ENCODE measurements around the gene ELAVL3.
A peak's percentile ranks its signal among the peaks of the same experiment; 100 is the strongest.
"Not testable (repeated sequence)": the region's sequence is repeated elsewhere in the genome, so short reads cannot be mapped to it uniquely, and the experiment has no call there.

The ELAVL3 gene

DNA sequence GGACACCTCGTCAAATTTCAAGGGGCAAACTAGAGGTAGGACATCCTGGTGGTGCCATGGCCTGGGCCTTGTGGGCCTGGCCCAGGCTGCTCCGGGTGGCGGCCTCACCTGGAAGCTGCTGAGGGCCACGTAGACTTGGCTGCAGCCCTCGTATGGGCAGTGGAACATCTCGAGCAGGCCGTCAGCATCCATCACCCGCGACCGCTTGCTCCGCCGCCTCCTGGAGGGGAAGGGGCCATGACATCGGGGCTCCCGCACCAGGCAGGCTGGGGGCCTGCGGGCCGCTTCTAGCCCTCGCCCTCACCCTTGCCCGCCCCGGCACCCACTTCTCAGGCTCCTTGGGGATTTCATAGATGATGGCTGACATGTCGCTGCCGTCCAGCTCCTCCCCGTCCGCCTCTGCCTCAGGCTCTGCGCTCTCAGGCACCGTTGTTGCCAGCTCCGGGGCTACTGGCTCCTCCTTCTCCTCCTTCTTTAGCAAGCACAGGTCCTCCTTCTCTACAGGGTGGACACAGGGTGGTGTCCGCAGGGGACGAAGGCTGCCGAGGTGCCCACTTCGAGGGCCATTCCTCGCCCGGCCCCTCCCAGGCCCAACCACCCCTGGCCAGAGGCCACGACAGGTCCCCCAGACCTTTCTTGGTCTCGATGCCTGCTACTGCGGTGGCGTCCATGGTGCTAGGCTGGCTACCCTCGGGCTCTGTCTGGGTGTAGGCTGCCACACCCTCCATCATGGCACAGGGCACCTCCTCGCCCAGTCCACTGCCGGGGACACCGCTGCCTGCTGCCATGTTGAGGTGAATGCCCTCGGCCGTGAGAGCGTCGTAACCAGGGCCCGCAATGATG is 6.0 kb upstream of the ELAVL3 start:
- no peak for DNase-seq

DNA sequence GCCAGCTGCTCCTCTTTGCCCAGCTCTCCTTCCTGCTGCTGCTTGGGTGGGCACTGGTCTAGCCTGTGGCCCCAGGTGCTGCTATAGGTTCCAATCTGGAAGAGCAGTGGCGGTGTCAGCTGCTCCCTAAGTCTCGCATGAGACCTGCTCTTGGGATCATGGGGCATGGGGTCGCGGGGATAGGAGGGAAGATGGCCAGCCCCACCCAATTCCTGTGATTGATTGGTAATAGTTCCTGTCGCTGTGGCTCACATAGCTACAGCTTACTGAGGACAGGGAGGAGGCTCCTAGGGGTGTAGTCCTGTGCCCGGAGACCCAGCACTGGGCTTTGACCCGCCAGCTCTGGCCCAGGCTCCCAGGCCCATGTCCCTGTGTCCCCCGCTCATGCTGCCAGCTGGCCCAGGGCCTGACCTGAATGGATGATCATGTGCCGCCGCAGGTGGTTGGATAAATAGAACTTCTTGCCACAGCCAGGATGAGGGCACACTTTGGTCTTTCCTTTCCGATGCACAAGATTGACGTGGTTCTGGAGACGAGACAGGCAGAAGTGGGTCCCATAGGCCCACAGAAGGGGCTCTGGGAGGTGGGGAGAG is 4.5 kb upstream of the ELAVL3 start:
- no peak for DNase-seq

DNA sequence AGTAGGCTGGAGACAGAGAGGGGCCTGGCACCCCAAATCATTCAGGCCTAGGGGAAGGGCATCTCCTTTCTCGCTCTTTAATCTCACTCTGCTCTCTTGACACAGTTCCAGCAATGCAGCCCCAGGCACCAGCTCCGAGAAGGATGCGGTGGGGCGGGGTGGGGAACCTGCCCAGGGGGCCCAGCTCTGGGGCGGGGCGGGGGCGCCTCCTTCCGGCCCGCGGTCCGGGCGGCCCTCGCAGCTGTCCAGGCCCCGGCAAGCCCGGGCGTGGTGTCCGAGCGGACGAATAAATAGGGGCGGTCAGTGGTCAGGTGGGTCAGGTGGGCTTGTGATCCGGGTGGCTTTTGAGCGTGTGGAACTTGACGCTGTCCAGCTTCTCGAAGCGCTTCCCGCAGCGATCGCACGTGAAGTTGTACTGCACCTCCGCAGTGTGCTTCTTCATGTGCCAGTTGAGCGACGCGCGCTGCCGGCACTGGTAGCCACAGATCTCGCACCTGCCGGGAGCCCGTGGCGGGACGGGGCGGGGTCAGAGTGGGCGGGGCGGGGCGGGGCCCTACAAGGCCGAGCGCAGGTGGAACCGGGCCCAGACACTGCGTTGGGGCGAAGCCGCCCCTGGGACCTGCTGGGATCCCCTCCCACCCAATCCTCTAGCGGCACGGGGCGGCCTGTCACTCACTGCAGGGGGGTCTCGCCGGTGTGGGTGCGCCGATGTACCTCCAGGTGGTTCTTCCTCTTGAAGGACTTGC is 2.7 kb upstream of the ELAVL3 start:
- DNase-seq = no peak

DNA sequence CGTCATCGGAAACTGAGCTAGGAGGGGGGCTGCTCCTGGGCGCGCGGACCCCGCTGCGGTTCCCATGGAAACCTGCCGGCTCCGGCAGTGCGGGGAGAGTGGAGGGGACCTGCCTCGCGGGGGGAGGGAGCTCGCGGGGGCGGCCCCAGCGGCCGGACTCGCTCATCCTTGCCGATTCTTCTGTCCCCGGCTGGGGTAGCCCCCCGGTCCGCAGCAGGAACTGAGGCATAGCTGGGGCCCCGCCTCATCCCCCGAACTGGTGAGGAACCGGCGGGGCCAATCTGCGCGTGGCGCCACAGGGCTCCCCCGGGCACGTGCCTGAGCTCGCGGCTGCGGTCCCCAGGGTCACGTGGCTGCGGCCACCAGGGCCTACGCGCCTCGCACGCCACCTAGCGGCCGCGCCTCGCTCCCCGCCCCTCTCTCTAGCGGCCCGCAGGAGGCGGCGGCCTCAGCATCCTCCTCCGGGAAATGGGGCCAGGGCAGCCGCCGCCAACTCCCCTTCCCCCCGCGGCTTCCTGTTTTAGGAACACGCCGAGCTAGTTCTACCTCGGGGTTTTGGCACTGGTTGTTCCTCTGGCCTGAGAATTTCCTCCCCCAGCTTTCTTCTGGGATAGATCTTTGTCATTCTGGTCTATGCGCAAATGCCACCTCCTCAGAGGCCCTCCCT is 1.7 kb upstream of the ELAVL3 start:
- DNase-seq = peak; percentile 83

DNA sequence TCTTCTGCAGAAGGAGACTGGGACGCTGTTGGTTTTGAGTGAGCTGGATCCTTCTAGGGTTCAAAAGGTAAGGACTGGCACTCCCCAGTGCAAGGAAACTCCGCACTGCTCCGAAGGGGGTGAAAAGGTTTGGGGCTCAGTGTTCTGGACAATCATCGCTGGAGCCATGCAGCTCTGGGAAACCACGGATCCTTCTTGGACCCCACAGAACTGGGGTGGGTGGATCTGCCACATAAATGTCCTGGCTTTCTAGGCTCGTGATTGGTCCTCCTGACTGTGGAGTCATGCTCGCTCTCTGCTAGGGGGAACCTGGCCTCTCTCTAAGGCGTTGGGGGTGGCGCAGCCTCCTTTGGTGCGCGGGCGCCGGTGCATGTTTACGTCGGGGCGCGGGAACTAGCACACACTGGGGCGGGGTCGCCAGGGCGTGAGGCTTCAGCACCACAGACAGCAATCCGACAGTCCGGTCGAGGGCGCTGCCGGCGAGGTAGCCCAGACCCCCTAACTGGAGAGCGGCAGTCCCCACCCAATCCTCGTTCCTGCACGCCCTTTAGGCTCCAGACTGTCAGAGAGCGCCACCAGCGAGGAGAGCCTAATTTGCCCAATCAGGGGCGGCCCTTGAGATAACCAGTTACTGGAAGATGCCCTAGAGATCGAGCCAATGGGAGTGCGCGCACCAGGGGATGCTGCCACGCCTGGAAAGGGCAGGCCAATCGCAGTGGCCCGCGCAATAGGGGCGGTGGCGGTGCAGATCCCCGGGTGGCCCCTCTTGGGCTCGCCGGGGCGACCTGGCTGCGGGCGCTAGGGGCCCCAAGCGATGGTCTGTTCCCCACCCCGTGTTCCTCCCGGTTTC is 913 bp upstream of the ELAVL3 start:
- DNase-seq = peak; percentile 98

DNA sequence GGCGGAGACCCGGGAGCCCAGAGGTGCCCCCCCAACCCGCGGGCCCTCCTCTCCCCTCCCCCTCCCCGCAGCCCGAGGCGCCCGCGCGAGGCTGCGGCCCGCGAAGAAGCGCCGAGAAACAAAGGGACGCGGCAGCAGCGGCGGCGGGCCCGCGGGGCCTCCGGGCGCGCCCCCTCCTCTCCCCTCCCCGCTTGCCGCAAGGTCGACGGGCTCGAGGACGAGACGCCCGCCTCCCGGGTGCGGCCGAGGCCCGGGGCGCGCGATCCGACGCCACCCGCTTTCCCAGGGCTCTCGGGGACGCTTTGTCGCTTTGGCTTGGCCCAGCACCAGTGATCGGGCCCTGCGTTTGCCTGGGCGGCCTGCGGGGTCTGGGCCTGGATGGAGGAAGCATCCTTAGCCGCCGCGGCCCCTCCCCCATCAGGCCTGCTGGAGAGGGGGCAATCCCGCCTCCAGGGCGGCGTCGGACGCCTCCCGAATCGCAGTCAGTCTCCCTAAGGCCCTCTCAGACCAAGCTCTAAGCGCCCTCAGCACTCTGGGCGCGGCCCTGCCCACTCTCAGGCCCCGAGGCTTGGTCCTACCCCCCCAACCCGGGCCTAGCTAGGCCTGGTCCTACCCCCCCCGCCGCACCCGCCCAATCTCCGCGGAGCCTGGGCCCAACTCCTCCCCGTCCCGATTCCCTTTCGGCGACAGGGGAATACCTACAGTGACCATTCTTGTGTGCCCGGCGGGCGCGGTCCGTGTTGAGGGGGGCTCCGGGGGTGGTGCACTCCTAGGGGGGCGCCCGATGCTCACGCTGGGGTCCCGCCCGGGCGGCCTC is 740 bp downstream of the ELAVL3 start:
- peak; percentile 21 for DNase-seq

DNA sequence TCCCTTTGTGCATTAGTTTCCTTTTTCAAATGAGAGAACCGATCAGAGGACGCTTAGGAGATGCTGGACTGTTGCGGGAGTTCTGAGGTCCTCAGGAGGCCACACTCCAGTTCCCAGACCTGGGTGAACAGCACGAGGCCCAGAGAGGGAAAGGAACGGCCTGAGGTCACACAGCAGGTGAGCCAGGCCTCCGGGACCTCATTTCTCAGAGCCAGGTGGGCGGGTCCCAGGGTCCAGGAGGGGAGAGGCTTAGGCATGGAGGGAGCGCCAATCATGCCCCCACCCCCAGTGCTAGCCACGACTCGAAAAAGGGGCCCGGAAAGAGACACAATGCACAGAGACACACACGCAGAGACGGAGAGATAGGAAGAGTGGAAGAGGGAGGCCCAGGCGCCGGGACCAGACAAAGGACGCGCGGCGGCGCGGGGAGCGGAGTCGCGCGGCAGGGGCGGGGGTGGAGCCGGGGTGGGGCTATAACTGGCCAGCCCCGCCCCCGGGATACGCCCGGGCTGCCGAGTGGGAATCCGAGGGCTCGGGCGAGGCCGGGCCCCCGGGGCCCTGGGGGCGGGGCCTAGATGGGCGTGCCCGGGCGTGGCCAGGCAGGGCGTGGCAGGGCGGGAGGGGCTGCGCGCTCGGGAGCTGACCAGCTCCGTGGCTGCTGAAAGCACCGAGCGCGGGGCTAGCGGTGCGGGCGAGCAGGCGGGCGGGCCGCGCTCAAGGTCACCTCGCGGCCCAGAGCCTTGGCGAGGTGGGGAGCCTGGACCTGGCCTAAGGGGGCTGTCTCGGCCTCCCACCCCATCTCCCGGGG is 1.6 kb downstream of the ELAVL3 start:
- DNase-seq = peak; percentile 64

DNA sequence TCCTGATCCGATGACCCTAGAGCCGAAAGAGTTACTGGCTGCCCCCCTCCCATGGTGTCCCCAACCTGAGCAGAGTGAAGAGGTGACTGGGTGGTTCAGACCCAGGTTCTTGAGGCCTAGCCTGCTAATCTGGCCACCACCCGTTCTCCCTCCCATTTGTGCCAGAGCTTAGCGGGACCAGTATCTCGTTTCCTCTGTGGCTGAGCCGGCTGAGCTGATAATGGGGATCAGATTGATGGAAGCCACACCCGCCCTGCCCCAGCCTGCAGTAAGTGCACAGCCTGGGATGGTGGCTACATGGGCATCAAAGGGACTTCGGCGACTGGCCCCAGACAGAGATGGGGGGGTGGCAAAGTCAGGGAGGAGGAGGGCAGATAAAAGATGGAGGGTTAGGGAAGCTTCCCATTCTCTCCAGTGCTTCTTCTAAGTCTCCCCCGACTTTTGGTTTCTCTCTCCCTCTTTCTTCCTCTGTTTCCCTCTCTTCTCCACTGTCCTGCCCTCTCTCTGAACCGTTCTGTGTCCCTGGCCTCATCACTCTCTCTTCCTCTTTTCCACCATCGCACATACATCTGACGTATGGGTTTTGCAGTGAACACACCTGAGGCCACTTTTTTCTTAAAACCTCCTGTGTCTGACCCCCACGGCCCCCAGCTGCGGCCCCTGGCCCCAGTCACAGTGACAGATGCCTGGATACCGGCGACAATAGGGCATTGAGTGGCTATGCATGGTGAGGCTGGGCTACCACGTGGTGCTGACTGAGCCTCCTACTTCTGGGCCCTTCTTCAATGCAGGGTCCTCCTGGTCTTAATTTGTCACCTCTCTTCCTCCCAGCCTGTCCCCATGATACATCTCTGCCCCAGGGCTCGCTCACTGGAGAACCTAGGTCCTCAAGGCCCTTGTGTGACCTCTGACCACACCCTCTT is 2.4 kb downstream of the ELAVL3 start:
- no peak for DNase-seq

DNA sequence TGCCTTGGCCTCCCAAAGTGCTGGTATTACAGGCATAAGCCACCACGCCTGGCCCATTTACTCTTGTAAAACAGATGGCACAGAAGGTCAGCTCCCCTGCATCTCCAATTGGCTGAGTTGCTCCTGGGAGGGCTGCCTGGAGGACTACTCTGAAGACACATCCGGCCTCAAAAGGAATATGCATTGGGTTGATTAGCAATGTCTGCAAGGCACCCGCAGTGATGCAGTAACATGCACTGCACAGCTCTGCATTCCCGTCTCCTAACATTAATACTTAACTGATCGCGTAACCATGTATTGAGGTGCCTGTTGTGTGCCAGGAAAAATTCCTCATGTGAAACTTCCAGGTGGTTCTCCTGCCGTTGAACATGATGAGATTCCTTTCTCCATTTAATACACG is 5.0 kb downstream of the ELAVL3 start:
- DNase-seq = no peak

DNA sequence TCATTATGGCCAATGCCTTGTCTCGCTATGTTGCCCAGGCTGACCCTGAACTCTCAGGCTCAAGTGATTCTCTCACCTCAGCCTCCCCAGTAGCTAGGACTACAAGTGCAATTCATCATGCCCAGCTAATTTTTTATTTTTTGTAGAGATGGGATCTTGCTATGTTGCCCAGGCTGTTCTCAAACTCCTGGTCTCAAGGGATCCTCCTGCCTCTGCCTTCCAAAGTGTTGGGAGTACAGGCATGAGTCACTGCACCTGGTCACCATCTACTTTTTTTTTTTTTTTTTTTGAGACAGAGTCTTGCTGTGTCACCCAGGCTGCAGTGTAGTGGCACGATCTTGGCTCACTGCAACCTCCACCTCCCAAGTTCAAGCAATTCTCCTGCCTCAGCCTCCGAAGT is 5.5 kb downstream of the ELAVL3 start:
- DNase-seq = not testable (repeated sequence)

DNA sequence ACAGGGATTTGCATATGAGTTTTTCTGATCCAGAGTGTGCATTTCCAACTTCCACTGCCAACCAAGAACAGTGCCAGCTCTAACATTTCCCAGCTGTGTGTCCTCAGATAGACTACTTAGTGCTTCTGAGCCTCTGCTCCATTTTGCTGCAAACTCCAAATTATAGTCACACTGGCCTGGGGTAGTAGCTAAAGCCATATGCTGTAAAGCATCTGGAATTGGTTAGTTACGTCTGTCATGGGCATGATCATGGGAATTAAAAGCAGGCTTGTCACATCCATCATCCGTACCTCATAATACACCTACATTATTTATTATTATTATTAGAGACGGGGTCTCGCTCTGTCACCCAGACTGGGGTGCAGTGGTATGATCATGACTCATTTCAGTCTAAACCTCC is 7.1 kb downstream of the ELAVL3 start:
- no peak for DNase-seq

DNA sequence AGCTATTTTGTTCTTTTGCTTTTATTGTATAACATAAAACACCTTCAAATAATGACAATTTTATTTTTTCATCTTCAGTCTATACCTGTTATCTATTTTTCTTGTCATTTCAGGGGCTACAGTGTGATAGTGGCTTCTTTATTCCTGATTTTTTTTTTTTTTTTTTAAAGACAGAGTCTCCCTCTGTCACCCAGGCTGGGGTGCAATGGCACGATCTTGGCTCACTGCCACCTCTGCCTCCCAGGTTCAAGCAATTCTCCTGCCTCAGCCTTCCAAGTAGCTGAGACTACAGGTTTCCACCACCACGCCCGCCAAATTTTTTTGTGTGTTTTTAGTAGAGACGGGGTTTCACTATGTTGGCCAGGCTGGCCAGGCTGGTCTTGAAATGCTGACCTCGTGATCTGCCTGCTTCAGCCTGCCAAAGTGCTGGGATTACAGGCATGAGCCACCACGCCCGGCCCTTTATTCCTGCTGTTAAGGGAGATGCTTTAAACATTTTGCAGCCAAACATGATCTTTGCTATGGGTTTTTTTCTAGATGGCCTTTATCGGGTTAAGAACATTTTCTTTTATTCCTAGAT is 12.5 kb downstream of the ELAVL3 start:
- not testable (repeated sequence) for DNase-seq

DNA sequence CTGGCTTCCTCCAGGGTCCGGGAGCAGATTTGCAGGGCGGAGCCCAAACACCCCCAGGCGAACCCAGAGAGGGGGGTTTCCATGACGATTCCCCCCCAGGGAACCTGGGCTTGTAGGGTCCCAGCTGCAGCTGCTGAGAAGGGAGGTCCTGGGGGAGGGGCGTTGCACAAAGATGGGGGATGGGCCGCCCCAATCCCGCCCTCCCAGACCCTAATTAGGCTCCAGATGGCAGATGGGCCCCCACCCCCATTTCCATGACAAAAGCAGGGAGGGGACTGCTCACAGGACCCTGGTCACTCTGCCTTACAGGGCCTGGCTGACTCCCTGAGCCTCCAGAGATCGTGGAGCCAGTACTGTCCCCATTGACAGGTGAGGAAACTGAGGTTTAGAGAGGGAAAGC is 15.2 kb downstream of the ELAVL3 start:
- DNase-seq = no peak

DNA sequence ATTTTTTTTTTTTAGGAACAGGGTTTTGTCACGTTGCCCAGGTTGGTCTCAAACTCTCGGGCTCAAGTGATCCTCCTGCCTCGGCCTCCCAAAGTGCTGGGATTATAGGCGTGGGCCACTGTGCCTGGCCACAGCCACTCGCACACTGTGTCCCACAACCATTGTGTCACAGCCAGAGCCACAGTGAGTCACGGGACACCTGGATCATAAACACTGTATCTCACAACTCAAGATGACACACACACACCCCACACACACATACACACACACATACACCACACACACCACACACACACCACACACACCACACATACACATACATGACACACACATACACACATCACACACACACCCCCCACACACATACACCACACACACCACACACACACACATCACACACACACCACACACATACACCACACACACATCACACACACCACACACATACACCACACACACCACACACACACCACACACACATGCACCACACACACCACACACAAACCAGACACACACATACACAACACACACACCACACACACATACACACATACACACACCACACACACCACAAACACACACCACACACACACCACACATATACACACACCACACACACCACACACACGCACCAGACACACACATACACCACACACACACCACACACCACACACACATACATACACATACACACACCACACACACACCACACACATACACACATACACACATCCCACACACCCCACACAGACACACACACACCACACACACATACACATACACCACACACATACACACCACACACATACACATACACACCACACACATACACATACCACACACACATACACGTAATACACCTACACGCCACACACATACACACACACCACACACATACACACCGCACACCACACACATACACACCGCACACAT is 16.2 kb downstream of the ELAVL3 start:
- DNase-seq = no peak

DNA sequence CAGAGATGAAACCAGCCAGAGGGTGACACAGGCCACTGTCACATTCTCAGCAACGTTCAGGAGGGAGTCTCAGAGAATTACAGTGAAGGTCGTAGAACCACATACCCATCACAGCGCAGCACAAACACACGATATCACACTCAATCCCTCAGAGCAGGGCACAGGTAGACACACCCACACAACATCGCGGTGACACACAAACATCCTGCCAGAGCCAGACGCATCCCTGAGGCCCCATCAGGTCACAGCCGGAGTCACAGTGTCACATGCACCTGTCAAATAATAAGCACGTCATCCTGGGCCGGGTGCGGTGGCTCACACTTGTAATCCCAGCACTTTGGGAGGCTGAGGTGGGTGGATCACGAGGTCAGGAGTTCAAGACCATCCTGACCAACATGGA is 17.5 kb downstream of the ELAVL3 start:
- no peak for DNase-seq

DNA sequence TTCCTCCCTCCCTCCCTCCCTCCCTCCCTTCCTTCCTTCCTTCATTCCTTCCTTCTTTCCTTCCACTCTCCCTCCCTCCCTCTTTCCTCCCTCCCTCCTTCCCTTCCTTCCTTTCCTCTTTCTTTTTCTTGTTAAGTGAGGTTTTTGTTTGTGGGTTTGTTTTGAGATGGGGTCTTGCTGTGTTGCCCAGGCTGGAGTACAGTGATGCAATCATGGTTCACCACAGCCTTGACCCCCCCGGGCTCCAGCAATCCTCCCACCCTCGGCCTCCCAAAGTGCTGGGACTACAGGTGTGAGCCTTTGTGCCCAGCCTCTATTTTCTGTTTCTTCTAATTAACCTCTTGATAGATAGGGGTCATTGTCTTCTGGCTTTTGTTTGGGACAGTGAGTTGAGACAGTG is 19.4 kb downstream of the ELAVL3 start:
- DNase-seq = no peak

DNA sequence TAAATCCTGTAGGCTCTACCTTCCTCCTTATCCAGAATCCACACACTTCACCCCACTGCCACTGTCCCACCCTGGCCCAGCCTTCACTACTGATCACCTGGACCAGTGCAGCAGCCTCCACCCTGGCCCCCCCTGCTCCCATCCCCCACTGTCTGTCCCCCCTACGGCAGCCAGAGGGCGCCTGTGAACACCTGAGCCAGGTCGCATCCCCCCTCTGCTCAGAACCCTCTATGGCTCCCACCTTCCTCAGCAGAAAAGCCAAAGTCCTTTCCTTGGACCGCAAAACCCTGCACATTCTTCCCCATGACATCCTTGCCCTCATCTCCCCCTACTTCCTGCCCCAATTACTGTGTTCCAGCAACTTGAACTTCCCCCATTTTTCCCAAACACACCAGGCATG is 20.6 kb downstream of the ELAVL3 start:
- DNase-seq = no peak

DNA sequence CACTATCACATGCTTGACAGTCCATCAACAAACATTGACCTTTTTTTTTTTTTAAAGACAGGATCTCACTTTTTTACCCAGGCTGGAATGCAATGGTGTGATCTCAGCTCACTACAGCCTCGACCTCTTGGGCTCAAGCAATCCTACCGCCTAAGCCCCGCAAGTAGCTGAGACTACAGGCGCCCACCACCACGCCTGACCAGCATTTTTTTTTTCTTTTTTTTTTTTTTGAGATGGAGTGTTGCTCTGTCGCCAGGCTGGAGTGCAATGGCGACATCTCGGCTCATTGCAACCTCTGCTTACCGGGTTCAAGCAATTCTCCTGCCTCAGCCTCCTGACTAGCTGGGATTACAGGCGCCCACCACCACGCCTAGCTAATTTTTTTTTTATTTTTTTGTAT is 21.9 kb downstream of the ELAVL3 start:
- DNase-seq = not testable (repeated sequence)
